H1 (cell line): ENCODE data around the gene CDK15. TPM values are rescaled to one million over a fixed set of nuclear protein-coding genes. Genes with fewer than 3 reads are reported as not detected.

Experiments
- FOSL1 ChIP-seq: IDR thresholded peaks from 2 replicates; pipeline ENCODE4 v1.6.1; 2011; ENCODE audit warnings: mild to moderate bottlenecking, low read depth, low read length, moderate library complexity; ENCODE audit not compliant: insufficient read depth
- GABPA ChIP-seq: IDR thresholded peaks from 2 replicates; pipeline ENCODE4 v1.6.1; 2011; ENCODE audit warnings: mild to moderate bottlenecking, low read length, moderate library complexity, borderline replicate concordance; ENCODE audit not compliant: insufficient read depth
- polyA plus RNA-seq, 7 experiments: library from polyadenylated mRNA; depleted of rRNA in 3 of 7; stranded (reverse) in 5 of 7; unstranded in 2 of 7; fragments of >200 nt in 5 of 7; fragments of 200-250 nt in 2 of 7; gene quantifications; 1 replicate in 5 of 7; 2 replicates in 1 of 7; 4 replicates in 1 of 7; pipeline versions ENCODE4 v1.2.1 to v1.2.3, GENCODE V29; 2011 to 2013; ENCODE audit warnings: missing spikeins in 2 of 7, mixed read lengths in 2 of 7
- total RNA-seq: library from RNA; stranded (reverse); fragmentation: NEBNext Ultra II Directional; extraction: Animal tissue kit (Norgen Biotek cat#: 25700); gene quantifications from 2 replicates; pipeline ENCODE4 v1.2.1, GENCODE V29; 2021
- TF ChIP-seq, protein P1 (sequence below): fragments of 300-600 bp; sonication (generic); IDR thresholded peaks from 2 replicates; pipeline ENCODE4 v1.7.1; 2012; ENCODE audit warnings: low read length, moderate library complexity, mild to moderate bottlenecking, inconsistent platforms; ENCODE audit not compliant: insufficient replicate concordance

Gene CDK15
- total and polyA plus RNA-seq, 2 of the 8 experiments (the other 6 are each of a cell fraction or from before 2014, with no cell fraction given): 0.03 TPM; not detected in 1

DNA sequence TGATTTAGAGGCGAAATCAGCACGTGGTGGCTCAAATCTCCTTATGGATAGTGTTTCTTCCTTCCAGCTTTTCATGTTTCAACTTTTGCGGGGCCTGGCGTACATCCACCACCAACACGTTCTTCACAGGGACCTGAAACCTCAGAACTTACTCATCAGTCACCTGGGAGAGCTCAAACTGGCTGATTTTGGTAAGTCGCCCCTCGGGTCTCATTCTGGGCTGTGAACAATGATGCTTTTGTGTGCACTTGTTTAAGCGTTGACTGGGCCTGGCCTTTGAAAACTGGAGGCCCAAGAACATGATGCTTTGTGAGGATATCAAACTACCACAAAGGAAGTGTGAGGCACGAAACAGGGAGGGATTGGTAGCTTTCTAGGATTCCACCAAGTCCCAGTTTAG lies 27.4 kb downstream of the CDK15 start (continued):
- TF ChIP-seq, protein P1, sequence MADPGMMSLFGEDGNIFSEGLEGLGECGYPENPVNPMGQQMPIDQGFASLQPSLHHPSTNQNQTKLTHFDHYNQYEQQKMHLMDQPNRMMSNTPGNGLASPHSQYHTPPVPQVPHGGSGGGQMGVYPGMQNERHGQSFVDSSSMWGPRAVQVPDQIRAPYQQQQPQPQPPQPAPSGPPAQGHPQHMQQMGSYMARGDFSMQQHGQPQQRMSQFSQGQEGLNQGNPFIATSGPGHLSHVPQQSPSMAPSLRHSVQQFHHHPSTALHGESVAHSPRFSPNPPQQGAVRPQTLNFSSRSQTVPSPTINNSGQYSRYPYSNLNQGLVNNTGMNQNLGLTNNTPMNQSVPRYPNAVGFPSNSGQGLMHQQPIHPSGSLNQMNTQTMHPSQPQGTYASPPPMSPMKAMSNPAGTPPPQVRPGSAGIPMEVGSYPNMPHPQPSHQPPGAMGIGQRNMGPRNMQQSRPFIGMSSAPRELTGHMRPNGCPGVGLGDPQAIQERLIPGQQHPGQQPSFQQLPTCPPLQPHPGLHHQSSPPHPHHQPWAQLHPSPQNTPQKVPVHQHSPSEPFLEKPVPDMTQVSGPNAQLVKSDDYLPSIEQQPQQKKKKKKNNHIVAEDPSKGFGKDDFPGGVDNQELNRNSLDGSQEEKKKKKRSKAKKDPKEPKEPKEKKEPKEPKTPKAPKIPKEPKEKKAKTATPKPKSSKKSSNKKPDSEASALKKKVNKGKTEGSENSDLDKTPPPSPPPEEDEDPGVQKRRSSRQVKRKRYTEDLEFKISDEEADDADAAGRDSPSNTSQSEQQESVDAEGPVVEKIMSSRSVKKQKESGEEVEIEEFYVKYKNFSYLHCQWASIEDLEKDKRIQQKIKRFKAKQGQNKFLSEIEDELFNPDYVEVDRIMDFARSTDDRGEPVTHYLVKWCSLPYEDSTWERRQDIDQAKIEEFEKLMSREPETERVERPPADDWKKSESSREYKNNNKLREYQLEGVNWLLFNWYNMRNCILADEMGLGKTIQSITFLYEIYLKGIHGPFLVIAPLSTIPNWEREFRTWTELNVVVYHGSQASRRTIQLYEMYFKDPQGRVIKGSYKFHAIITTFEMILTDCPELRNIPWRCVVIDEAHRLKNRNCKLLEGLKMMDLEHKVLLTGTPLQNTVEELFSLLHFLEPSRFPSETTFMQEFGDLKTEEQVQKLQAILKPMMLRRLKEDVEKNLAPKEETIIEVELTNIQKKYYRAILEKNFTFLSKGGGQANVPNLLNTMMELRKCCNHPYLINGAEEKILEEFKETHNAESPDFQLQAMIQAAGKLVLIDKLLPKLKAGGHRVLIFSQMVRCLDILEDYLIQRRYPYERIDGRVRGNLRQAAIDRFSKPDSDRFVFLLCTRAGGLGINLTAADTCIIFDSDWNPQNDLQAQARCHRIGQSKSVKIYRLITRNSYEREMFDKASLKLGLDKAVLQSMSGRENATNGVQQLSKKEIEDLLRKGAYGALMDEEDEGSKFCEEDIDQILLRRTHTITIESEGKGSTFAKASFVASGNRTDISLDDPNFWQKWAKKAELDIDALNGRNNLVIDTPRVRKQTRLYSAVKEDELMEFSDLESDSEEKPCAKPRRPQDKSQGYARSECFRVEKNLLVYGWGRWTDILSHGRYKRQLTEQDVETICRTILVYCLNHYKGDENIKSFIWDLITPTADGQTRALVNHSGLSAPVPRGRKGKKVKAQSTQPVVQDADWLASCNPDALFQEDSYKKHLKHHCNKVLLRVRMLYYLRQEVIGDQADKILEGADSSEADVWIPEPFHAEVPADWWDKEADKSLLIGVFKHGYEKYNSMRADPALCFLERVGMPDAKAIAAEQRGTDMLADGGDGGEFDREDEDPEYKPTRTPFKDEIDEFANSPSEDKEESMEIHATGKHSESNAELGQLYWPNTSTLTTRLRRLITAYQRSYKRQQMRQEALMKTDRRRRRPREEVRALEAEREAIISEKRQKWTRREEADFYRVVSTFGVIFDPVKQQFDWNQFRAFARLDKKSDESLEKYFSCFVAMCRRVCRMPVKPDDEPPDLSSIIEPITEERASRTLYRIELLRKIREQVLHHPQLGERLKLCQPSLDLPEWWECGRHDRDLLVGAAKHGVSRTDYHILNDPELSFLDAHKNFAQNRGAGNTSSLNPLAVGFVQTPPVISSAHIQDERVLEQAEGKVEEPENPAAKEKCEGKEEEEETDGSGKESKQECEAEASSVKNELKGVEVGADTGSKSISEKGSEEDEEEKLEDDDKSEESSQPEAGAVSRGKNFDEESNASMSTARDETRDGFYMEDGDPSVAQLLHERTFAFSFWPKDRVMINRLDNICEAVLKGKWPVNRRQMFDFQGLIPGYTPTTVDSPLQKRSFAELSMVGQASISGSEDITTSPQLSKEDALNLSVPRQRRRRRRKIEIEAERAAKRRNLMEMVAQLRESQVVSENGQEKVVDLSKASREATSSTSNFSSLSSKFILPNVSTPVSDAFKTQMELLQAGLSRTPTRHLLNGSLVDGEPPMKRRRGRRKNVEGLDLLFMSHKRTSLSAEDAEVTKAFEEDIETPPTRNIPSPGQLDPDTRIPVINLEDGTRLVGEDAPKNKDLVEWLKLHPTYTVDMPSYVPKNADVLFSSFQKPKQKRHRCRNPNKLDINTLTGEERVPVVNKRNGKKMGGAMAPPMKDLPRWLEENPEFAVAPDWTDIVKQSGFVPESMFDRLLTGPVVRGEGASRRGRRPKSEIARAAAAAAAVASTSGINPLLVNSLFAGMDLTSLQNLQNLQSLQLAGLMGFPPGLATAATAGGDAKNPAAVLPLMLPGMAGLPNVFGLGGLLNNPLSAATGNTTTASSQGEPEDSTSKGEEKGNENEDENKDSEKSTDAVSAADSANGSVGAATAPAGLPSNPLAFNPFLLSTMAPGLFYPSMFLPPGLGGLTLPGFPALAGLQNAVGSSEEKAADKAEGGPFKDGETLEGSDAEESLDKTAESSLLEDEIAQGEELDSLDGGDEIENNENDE: no peak
- TF ChIP-seq GABPA (no peak), FOSL1 (no peak)
